Measurements from ENCODE around the gene GRM8. TPM values are rescaled to one million over a fixed set of nuclear protein-coding genes. Genes with fewer than 3 reads are reported as not detected.

GRM8 gene
- total and polyA plus RNA-seq, 10 of the 15 experiments (the other 5 are each of a cell fraction or from before 2014, with no cell fraction given), result 0.33 to 7.1 (median 0.45) TPM; not detected in 2

- peaks cover 5 to 31% of the 10 kb centered on the region in 2 experiments for H3K27me3 ChIP-seq (replicated peaks in 1 of 2; ENCODE audit: control insufficient read depth in 2 of 2, insufficient read depth in 2 of 2, low read length in 1 of 2)
- H3K4me1 ChIP-seq (ENCODE audit: control insufficient read depth, insufficient read depth, low read length), result peaks cover 10% of the 10 kb centered on the region
- H3K79me2 ChIP-seq (ENCODE audit: control insufficient read depth, insufficient read depth, low read length), result no peaks in the 10 kb centered on the region
- FAIRE-seq (no peak), DNase-seq (ENCODE audit: low read depth, low spot score) (no peak), ATAC-seq (no peak)
- H3K4me2 ChIP-seq (ENCODE audit: control insufficient read depth, insufficient read depth), result peak overlapping the region; percentile 71
- H3K36me3 ChIP-seq (ENCODE audit: control insufficient read depth in 2 of 2, insufficient read depth in 2 of 2, low read length in 1 of 2), result no peaks in the 10 kb centered on the region
- intact Hi-C loops (cut with micrococcal nuclease; ENCODE audit: unreplicated experiment) (no loop called here), in situ Hi-C loops (cut with MboI) (no loop called here)
- H4K20me1 ChIP-seq (ENCODE audit: control insufficient read depth, insufficient read depth), result no peaks in the 10 kb centered on the region
- ChIA-PET SMC1A (ENCODE audit: uncharacterized antibody, unreplicated experiment) (no interaction called here), RAD21 (ENCODE audit: unreplicated experiment) (interaction anchor here (2.6 kb wide), 1 partner anchor 449 kb away, joined by 19 read pairs; no protein-coding TSS in a partner anchor), CTCF (interaction anchor here (1.1 kb wide), 1 partner anchor 11 kb away, joined by 3 read pairs; no protein-coding TSS in a partner anchor), POLR2A (no interaction called here)
- no peak for TF ChIP-seq SUZ12 (IDR thresholded peaks at IDR 0.05; ENCODE audit: unreplicated experiment)
- no peak for TF ChIP-seq CREM (IDR thresholded peaks at IDR 0.05; ENCODE audit: low read depth)
- no peak for TF ChIP-seq IRF5 (IDR thresholded peaks at IDR 0.05; ENCODE audit: borderline replicate concordance)
- TF ChIP-seq ZNF687 (IDR thresholded peaks at IDR 0.05), result no peak
- TF ChIP-seq NBN (IDR thresholded peaks at IDR 0.05), result no peak
- no peak for TF ChIP-seq ATF2 (IDR thresholded peaks at IDR 0.05; ENCODE audit: low read length)
- no peak for TF ChIP-seq HDGF (IDR thresholded peaks at IDR 0.05)
- TF ChIP-seq IKZF2 (IDR thresholded peaks at IDR 0.05), result no peak
- TF ChIP-seq TCF3 (IDR thresholded peaks at IDR 0.05; ENCODE audit: borderline replicate concordance, insufficient read depth, low read depth, low read length), result no peak
- TF ChIP-seq ZNF274 (IDR thresholded peaks at IDR 0.05; ENCODE audit: insufficient read depth, insufficient read length), result no peak
- TF ChIP-seq RFX5 (IDR thresholded peaks at IDR 0.05; ENCODE audit: low read depth, low read length), result no peak
- H2AFZ ChIP-seq (ENCODE audit: control insufficient read depth, low read depth, low read length), result peak overlapping the region; percentile 38
- 1% methylated on average over 11 of the region's 11 CpGs for WGBS (ENCODE audit: insufficient coverage, insufficient replicate concordance, low lambda C conversion rate, missing lambda C conversion rate)
- H3K9ac ChIP-seq (ENCODE audit: control insufficient read depth, insufficient read depth, low read length), result no peak overlapping the region; the same call in 1 of the 2 replicates
- H3K27ac ChIP-seq (ENCODE audit: control insufficient read depth, insufficient read depth), result no peak overlapping the region
- BruUV-seq (replicated peaks), result no TSS peak
- H3K9me3 ChIP-seq (replicated peaks; ENCODE audit: control insufficient read depth, insufficient read depth, low read length), result no peaks in the 10 kb centered on the region
- H3K4me3 ChIP-seq, result peak overlapping the region; percentile 76; the same call in 1 of the 2 replicates
Measured at GRCh38 chr7:127252377-127252713, 396 bp downstream of the GRM8 start.

All from GM12878 (cell line).